MM.1S (cell line): ENCODE data around the gene TRIM66.

Experiments
- EZH2 ChIP-seq: fragments of 300-600 bp; sonication (generic); optimal IDR thresholded peaks from 2 replicates; pipeline ENCODE3; 2017; ENCODE audit warnings: low read depth, mild to moderate bottlenecking, antibody characterized with exemption, low read length, mixed read lengths
- TF ChIP-seq, protein P1 (sequence below): fragments of 300-600 bp; sonication (generic); IDR thresholded peaks from 2 replicates; pipeline ENCODE4 v1.5.1; 2016; ENCODE audit warnings: antibody characterized with exemption, low read length, mixed read lengths

- TF ChIP-seq, protein P1, sequence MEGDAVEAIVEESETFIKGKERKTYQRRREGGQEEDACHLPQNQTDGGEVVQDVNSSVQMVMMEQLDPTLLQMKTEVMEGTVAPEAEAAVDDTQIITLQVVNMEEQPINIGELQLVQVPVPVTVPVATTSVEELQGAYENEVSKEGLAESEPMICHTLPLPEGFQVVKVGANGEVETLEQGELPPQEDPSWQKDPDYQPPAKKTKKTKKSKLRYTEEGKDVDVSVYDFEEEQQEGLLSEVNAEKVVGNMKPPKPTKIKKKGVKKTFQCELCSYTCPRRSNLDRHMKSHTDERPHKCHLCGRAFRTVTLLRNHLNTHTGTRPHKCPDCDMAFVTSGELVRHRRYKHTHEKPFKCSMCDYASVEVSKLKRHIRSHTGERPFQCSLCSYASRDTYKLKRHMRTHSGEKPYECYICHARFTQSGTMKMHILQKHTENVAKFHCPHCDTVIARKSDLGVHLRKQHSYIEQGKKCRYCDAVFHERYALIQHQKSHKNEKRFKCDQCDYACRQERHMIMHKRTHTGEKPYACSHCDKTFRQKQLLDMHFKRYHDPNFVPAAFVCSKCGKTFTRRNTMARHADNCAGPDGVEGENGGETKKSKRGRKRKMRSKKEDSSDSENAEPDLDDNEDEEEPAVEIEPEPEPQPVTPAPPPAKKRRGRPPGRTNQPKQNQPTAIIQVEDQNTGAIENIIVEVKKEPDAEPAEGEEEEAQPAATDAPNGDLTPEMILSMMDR = no peak
- TF ChIP-seq EZH2 = no peak
Observed at GRCh38 chr11:8614497-8614896, 68.0 kb downstream of the TRIM66 start.
